ENCODE results near the gene PYGB.

PYGB gene

DNA sequence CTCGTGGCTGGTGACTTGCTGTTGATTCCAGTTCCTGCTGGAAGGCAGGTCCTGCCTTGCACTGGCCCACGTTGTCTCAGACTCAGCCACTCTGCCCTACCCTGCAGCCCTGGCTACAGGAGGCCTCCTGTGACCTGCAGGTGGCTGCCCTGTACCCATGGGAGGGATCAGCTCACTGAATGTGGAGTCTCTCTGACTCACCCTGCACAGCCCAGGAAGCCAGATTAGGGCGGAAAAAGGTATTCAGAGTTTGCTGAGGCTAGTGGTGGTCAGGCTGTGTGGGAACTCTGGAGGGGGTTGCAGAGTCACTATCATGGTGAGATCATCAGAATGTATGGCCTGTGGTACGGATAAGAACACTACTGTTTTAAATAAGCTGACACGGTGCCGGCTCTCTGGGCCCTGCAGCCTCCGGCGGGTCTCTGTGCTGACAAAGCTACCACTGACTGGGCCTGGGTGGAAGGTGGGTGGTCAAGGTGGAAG, 24.7 kb upstream of the PYGB start:
- H4K12ac ChIP-seq (ENCODE audit: low read depth, low read length) = no peak overlapping the region
- no peaks in the 10 kb centered on the region for H3K79me2 ChIP-seq (ENCODE audit: control insufficient read depth, insufficient read depth, low read length, poor library complexity)
- H3K4me2 ChIP-seq (ENCODE audit: low read length) = no peak overlapping the region
- H3K79me1 ChIP-seq (ENCODE audit: low read length) = no peaks in the 10 kb centered on the region
- no peak overlapping the region for H3K4me3 ChIP-seq (ENCODE audit: low read depth, low read length)
- H3K14ac ChIP-seq (ENCODE audit: low read length) = no peak overlapping the region
- no peak overlapping the region for H3K18ac ChIP-seq (ENCODE audit: low read length)
- no peaks in the 10 kb centered on the region for H3K27me3 ChIP-seq (ENCODE audit: insufficient read depth, low read length)
- no peak overlapping the region for H3K27ac ChIP-seq (ENCODE audit: low read depth, low read length)
- no peak overlapping the region for H2BK120ac ChIP-seq (ENCODE audit: insufficient read depth, low read length, poor library complexity)
- no peak overlapping the region for H4K91ac ChIP-seq (ENCODE audit: low read depth, low read length)
- DNase-seq = peak; percentile 81 to 87
- H3K4me1 ChIP-seq (ENCODE audit: control insufficient read depth in 1 of 2, insufficient read depth in 2 of 2, low read length in 2 of 2) = peaks cover 4 to 7% of the 10 kb centered on the region in 2 experiments
- H3K23ac ChIP-seq (ENCODE audit: low read length) = no peak overlapping the region
- H3K36me3 ChIP-seq (ENCODE audit: control insufficient read depth in 1 of 2, insufficient read depth in 2 of 2, low read length in 2 of 2) = peaks cover 12 to 27% of the 10 kb centered on the region in 2 experiments
- no peak overlapping the region for H2AK5ac ChIP-seq (ENCODE audit: low read length)
- H2AFZ ChIP-seq (ENCODE audit: insufficient read depth, low read length, poor library complexity) = no peak overlapping the region
- H2BK5ac ChIP-seq (ENCODE audit: low read depth, low read length, poor library complexity) = no peak overlapping the region
- WGBS (ENCODE audit: extremely low coverage, insufficient coverage, insufficient read length) = no CpG with 5 or more reads among the region's 8 CpGs
- no peak overlapping the region for H3K4ac ChIP-seq (ENCODE audit: low read depth, low read length)
- no peak overlapping the region for H3K9ac ChIP-seq (ENCODE audit: low read length)
- no peaks in the 10 kb centered on the region for H3K9me3 ChIP-seq (ENCODE audit: insufficient read depth, low read depth, low read length)
- H4K8ac ChIP-seq (ENCODE audit: low read depth, low read length) = no peak overlapping the region
- no peak overlapping the region for H2BK12ac ChIP-seq (ENCODE audit: low read length)

DNA sequence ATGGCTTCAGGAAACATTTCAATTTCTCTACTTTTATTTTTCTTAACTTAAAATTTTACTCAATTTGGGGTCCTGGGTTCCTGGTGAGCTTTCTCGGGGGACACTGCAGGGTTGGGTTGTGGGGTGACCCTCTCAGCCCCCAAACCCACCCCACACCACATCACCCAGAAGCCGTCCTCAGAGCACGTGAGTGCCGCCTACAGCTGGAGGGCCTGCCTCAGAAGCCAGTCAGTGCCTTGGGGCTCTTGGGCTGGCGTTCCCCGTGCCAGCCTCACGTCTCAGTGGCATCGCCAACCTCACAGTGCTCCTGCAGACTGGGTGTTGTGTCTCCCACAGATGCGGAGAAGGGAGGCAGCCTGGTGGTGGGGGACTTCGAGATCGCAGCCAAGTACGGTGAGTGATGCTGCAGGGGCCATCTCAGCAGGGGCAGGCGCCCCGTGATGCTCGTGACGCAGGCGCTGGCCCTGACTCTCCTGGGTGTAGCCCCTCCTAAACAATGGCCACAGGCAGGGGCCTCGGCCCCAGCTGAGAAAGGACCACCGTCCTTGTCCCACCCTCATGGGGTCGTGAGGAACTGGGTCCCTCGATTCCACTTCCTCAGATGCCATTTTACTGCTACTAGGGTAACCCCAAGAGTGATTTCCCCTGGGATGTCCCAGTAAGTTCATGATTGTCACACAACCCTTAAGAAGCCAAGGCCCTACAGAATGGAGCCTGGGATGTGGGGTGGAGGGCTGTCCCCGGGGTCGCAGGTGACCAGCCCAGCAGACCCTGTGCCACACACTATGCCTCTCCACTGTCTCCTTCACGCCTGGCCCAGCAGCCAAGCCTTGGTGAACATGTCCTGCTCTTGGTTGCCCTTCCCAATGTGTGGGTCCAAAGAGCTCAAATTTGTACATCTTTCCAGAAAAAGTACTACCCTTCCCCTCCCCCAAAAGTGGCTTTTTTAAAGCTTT, 23.8 kb upstream of the PYGB start:
- Histone ChIP-seq H3K4me3 (ENCODE audit: low read depth, low read length) (no peak overlapping the region), H2AFZ (ENCODE audit: insufficient read depth, low read length, poor library complexity) (no peak overlapping the region), H3K27me3 (ENCODE audit: insufficient read depth, low read length) (no peaks in the 10 kb centered on the region)

DNA sequence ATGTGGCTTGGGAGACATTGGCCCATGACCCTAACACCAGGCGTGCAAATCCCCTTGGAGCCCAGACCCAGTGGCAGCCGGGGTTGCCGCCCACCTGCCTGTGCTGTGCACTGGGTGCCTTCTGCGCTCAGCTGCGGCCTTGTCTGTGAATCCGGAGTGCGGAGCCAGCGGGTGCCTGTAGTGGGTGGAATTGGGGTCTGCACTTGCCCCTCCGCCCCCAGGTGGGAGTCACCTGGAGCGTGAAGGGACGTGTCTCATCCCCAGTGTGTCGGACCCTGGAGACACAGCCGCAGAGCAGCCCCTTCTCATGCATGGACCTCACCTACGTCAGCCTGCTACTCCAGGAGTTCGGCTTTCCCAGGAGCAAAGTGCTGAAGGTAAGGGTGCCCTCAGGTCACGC, 22.9 kb upstream of the PYGB start:
- H2BK5ac ChIP-seq (ENCODE audit: low read depth, low read length, poor library complexity) = no peak overlapping the region
- H3K23ac ChIP-seq (ENCODE audit: low read length) = no peak overlapping the region
- H3K4me3 ChIP-seq (ENCODE audit: low read depth, low read length) = no peak overlapping the region
- H3K79me2 ChIP-seq (ENCODE audit: control insufficient read depth, insufficient read depth, low read length, poor library complexity) = no peaks in the 10 kb centered on the region
- no peak overlapping the region for H3K18ac ChIP-seq (ENCODE audit: low read length)
- no peak for DNase-seq
- WGBS (ENCODE audit: extremely low coverage, insufficient coverage, insufficient read length) = no CpG with 5 or more reads among the region's 16 CpGs
- H3K27me3 ChIP-seq (ENCODE audit: insufficient read depth, low read length) = no peaks in the 10 kb centered on the region
- no peaks in the 10 kb centered on the region for H3K9me3 ChIP-seq (ENCODE audit: insufficient read depth, low read depth, low read length)
- no peak overlapping the region for H4K12ac ChIP-seq (ENCODE audit: low read depth, low read length)
- H4K91ac ChIP-seq (ENCODE audit: low read depth, low read length) = no peak overlapping the region
- H3K36me3 ChIP-seq (ENCODE audit: control insufficient read depth in 1 of 2, insufficient read depth in 2 of 2, low read length in 2 of 2) = peaks cover 2 to 14% of the 10 kb centered on the region in 2 experiments
- no peaks in the 10 kb centered on the region for H3K79me1 ChIP-seq (ENCODE audit: low read length)
- no peak overlapping the region for H3K9ac ChIP-seq (ENCODE audit: low read length)
- H4K8ac ChIP-seq (ENCODE audit: low read depth, low read length) = no peak overlapping the region
- no peak overlapping the region for H2BK120ac ChIP-seq (ENCODE audit: insufficient read depth, low read length, poor library complexity)
- no peak overlapping the region for H2AFZ ChIP-seq (ENCODE audit: insufficient read depth, low read length, poor library complexity)
- no peak overlapping the region for H3K4me2 ChIP-seq (ENCODE audit: low read length)
- no peak overlapping the region for H2AK5ac ChIP-seq (ENCODE audit: low read length)
- H3K27ac ChIP-seq (ENCODE audit: low read depth, low read length) = no peak overlapping the region
- no peak overlapping the region for H3K4ac ChIP-seq (ENCODE audit: low read depth, low read length)
- peaks cover 4 to 7% of the 10 kb centered on the region in 2 experiments for H3K4me1 ChIP-seq (ENCODE audit: control insufficient read depth in 1 of 2, insufficient read depth in 2 of 2, low read length in 2 of 2)
- no peak overlapping the region for H3K14ac ChIP-seq (ENCODE audit: low read length)
- H2BK12ac ChIP-seq (ENCODE audit: low read length) = no peak overlapping the region

More for the DNA sequence above, 23.8 kb upstream of the PYGB start:
- Histone ChIP-seq H3K79me2 (ENCODE audit: control insufficient read depth, insufficient read depth, low read length, poor library complexity) (no peaks in the 10 kb centered on the region), H3K4me1 (ENCODE audit: control insufficient read depth in 1 of 2, insufficient read depth in 2 of 2, low read length in 2 of 2) (peaks cover 4 to 7% of the 10 kb centered on the region in 2 experiments), H4K8ac (ENCODE audit: low read depth, low read length) (no peak overlapping the region), H2AK5ac (ENCODE audit: low read length) (no peak overlapping the region), H4K91ac (ENCODE audit: low read depth, low read length) (no peak overlapping the region), H2BK5ac (ENCODE audit: low read depth, low read length, poor library complexity) (no peak overlapping the region), H3K18ac (ENCODE audit: low read length) (no peak overlapping the region), H3K79me1 (ENCODE audit: low read length) (no peaks in the 10 kb centered on the region), H3K36me3 (ENCODE audit: control insufficient read depth in 1 of 2, insufficient read depth in 2 of 2, low read length in 2 of 2) (peaks cover 6 to 21% of the 10 kb centered on the region in 2 experiments), H2BK12ac (ENCODE audit: low read length) (no peak overlapping the region), H4K12ac (ENCODE audit: low read depth, low read length) (no peak overlapping the region), H3K14ac (ENCODE audit: low read length) (no peak overlapping the region), H2BK120ac (ENCODE audit: insufficient read depth, low read length, poor library complexity) (no peak overlapping the region), H3K23ac (ENCODE audit: low read length) (no peak overlapping the region), H3K27ac (ENCODE audit: low read depth, low read length) (no peak overlapping the region), H3K4ac (ENCODE audit: low read depth, low read length) (no peak overlapping the region), H3K9me3 (ENCODE audit: insufficient read depth, low read depth, low read length) (no peaks in the 10 kb centered on the region), H3K4me2 (ENCODE audit: low read length) (no peak overlapping the region), H3K9ac (ENCODE audit: low read length) (no peak overlapping the region)
- DNase-seq = no peak
- no CpG with 5 or more reads among the region's 24 CpGs for WGBS (ENCODE audit: extremely low coverage, insufficient coverage, insufficient read length)

DNA sequence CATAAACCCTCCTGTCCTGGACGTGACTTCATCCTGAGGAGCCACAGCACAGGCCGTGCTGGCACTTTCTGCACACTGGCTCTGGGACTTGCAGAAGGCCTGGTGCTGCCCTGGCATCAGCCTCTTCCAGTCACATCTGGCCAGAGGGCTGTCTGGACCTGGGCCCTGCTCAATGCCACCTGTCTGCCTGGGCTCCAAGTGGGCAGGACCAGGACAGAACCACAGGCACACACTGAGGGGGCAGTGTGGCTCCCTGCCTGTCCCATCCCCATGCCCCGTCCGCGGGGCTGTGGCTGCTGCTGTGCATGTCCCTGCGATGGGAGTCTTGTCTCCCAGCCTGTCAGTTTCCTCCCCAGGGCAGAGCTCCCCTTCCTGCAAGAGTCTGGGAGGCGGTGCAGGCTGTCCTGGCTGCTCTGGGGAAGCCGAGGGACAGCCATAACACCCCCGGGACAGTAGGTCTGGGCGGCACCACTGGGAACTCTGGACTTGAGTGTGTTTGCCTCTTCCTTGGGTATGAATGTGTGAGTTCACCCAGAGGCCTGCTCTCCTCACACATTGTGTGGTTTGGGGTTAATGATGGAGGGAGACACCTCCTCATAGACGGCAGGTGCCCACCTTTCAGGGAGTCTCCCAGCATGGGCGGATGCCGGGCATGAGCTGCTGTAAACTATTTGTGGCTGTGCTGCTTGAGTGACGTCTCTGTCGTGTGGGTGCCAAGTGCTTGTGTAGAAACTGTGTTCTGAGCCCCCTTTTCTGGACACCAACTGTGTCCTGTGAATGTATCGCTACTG, 22.0 kb upstream of the PYGB start:
- no peak overlapping the region for H4K8ac ChIP-seq (ENCODE audit: low read depth, low read length)
- no CpG with 5 or more reads among the region's 16 CpGs for WGBS (ENCODE audit: extremely low coverage, insufficient coverage, insufficient read length)
- H3K27me3 ChIP-seq (ENCODE audit: insufficient read depth, low read length) = no peaks in the 10 kb centered on the region
- no peak overlapping the region for H2AFZ ChIP-seq (ENCODE audit: insufficient read depth, low read length, poor library complexity)
- no peak overlapping the region for H3K4me2 ChIP-seq (ENCODE audit: low read length)
- no peak overlapping the region for H3K4ac ChIP-seq (ENCODE audit: low read depth, low read length)
- peaks cover 4 to 7% of the 10 kb centered on the region in 2 experiments for H3K4me1 ChIP-seq (ENCODE audit: control insufficient read depth in 1 of 2, insufficient read depth in 2 of 2, low read length in 2 of 2)
- H2BK120ac ChIP-seq (ENCODE audit: insufficient read depth, low read length, poor library complexity) = no peak overlapping the region
- no peak overlapping the region for H3K27ac ChIP-seq (ENCODE audit: low read depth, low read length)
- H4K12ac ChIP-seq (ENCODE audit: low read depth, low read length) = no peak overlapping the region
- H2BK12ac ChIP-seq (ENCODE audit: low read length) = no peak overlapping the region
- H3K79me2 ChIP-seq (ENCODE audit: control insufficient read depth, insufficient read depth, low read length, poor library complexity) = no peaks in the 10 kb centered on the region
- H3K9ac ChIP-seq (ENCODE audit: low read length) = no peak overlapping the region
- H4K91ac ChIP-seq (ENCODE audit: low read depth, low read length) = no peak overlapping the region
- H3K9me3 ChIP-seq (ENCODE audit: insufficient read depth, low read depth, low read length) = no peaks in the 10 kb centered on the region
- no peak overlapping the region for H2BK5ac ChIP-seq (ENCODE audit: low read depth, low read length, poor library complexity)
- no peak overlapping the region for H3K4me3 ChIP-seq (ENCODE audit: low read depth, low read length)
- H2AK5ac ChIP-seq (ENCODE audit: low read length) = no peak overlapping the region
- H3K18ac ChIP-seq (ENCODE audit: low read length) = no peak overlapping the region
- peaks cover 2 to 13% of the 10 kb centered on the region in 2 experiments for H3K36me3 ChIP-seq (ENCODE audit: control insufficient read depth in 1 of 2, insufficient read depth in 2 of 2, low read length in 2 of 2)
- no peaks in the 10 kb centered on the region for H3K79me1 ChIP-seq (ENCODE audit: low read length)
- no peak for DNase-seq
- H3K14ac ChIP-seq (ENCODE audit: low read length) = no peak overlapping the region
- no peak overlapping the region for H3K23ac ChIP-seq (ENCODE audit: low read length)

All from trophoblast cell (in vitro differentiated cells and primary cell).